Epithelial cell of prostate (primary cell): ENCODE results near the gene RPL7L1.
"Not testable (repeated sequence)": the region's sequence is repeated elsewhere in the genome, so short reads cannot be mapped to it uniquely, and the experiment has no call there.

Source experiments
- DNase-seq: peaks from one replicate; pipeline ENCODE4 v3.0.0-alpha.2; 2011; ENCODE audit warnings: low read depth, low spot score
- H3K27ac ChIP-seq: fragments of 450-650 bp; 2 replicates; pipeline ENCODE4 v1.5.1; 2017; ENCODE audit warnings: mild to moderate bottlenecking

The RPL7L1 gene

DNA sequence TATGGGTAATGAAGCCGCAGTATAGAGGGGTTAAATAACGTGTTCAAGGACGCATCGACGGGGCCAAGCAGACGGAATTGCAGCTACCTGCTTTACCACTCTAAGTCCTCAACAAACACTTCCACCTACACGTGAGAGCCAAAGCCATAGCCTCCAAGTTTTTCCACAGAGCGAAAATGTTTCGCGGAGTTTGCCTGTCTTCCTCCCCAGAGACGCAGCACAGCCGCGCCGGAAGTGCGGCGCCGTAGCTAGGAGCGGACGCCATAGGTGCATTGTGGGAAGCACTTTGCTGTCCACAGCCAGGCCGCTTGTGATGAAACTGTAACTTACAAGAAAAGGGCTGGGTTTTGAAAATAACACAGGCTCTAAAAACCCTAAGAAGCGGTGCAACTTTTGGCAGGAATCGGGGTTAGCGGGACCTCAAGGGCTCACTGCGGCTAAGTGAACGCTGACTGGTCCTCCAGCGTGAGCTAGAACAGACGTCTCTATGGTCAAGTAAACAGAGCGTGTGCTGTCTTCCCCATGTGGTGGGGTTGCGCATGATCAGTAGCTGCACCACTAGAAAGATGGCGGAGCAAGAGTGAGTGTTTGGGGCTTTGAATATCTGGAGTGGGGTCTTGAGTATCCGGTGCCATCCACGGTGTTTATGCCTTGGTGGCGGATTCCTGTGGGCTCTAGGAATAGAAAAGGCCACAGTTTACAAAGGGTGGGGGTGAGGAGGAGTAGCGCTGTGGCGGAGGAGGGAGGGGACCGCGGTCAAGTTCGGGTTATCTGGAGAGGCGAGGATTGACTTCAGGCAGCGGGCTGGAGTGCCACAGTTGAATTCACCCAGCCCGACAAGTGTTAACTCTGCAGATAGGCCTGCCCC is at the start of gene RPL7L1:
Gene RPL7L1, plus strand, starts transcription at position 245 of the 868 bp plus-strand sequence. Its CDS starts 295 bp downstream, at position 540.
- H3K27ac ChIP-seq: peak within 1 kb of the TSS; percentile 86
- peak; percentile 37 for DNase-seq

GRCh38 chr6:42831237-42831636 is 48.2 kb upstream of the RPL7L1 start:
- no peak overlapping the region for H3K27ac ChIP-seq
- no peak for DNase-seq

DNA sequence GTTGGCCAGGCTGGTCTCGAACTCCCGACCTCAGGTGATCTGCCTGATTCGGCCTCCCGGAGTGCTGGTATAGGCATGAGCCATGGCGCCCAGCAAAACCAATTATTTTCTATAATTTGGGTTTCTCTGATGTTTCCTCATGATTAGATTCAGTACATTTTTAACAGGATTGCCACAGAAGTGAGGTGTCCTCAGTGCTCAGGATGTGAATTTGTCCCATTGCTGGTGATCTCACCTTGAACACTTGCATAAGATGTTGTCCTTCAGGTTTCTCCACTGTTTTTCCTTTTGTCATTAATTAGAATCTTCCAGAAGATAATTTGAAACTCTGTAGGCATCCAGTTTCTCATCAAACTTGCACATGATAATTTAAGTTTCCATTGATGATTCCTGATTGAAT is 45.4 kb upstream of the RPL7L1 start:
- H3K27ac ChIP-seq: no peak overlapping the region
- DNase-seq: no peak

DNA sequence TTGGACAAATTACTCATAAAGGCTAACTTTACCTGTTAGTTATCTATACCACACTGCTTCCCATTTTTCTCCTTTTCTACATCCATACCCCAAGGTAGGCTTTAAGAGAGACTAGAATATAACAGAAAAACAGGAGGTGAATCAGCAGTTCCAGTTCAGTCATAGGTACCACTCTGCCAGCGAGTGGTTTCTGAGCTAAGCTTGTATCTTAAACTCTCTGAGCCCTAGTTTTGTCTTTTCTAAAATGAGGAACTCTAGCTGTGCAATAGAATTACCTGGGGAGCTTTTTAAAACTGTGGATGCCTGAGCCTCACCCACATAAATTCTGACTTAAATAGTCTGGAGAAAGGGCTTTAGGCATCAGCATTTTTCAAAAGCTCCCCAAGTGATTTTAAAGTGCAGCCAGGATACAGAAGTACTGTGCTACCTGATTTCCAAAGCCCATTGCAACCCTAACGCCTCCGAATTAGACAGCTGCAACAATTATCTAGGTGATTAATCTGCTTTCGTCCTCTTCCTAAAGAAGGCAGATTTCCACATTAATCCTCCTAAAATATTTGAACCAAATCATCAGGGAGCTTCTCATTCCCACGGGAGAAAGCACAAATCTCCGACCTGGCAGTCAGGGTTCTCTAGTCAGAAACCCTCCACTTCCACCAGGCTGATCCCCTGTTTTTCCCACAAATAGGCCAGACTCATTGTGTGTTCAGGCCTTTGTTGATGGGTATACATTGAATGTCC is 37.4 kb upstream of the RPL7L1 start:
- no peak for DNase-seq
- no peak overlapping the region for H3K27ac ChIP-seq

- no peak for DNase-seq
Measured at GRCh38 chr6:42845327-42845694, 34.1 kb upstream of the RPL7L1 start.

GRCh38 chr6:42846505-42846904 is 32.9 kb upstream of the RPL7L1 start:
- no peak overlapping the region for H3K27ac ChIP-seq
- no peak for DNase-seq

More at GRCh38 chr6:42845327-42845694, 34.1 kb upstream of the RPL7L1 start:
- H3K27ac ChIP-seq: no peak overlapping the region

DNA sequence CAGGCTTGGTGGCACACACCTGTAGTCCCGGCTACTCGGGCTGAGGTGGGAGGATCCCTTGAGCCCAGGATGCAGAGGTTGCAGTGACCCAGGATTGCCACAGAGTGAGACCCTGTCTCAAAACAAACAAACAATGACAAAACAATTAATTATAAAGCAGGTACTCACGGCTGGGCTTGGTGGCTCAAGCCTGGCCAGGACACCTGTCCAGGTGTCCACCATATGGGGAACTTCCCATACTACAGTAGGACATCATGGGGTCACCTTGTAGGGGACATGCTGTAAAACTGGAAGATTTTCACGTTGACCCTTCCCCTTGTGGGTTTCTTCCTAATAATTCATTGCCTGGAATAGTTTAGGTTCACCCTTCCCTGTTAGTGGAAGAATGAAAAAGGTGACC is 30.7 kb upstream of the RPL7L1 start:
- DNase-seq: no peak
- H3K27ac ChIP-seq: no peak overlapping the region

GRCh38 chr6:42851599-42851998 is 27.8 kb upstream of the RPL7L1 start:
- H3K27ac ChIP-seq: no peak overlapping the region
- DNase-seq: no peak

- H3K27ac ChIP-seq: no peak overlapping the region
- no peak for DNase-seq
Measured at GRCh38 chr6:42860036-42860435, 19.4 kb upstream of the RPL7L1 start.

- no peak overlapping the region for H3K27ac ChIP-seq
- DNase-seq: no peak
Measured at GRCh38 chr6:42860481-42860880, 18.9 kb upstream of the RPL7L1 start.

GRCh38 chr6:42864602-42865001 is 14.8 kb upstream of the RPL7L1 start:
- DNase-seq: no peak

GRCh38 chr6:42870145-42870936 is 9.1 kb upstream of the RPL7L1 start:
- no peak for DNase-seq
- no peak overlapping the region for H3K27ac ChIP-seq

More at GRCh38 chr6:42864602-42865001, 14.8 kb upstream of the RPL7L1 start:
- no peak overlapping the region for H3K27ac ChIP-seq

- DNase-seq: no peak
- no peak overlapping the region for H3K27ac ChIP-seq
Measured at GRCh38 chr6:42871711-42872110, 7.7 kb upstream of the RPL7L1 start.

DNA sequence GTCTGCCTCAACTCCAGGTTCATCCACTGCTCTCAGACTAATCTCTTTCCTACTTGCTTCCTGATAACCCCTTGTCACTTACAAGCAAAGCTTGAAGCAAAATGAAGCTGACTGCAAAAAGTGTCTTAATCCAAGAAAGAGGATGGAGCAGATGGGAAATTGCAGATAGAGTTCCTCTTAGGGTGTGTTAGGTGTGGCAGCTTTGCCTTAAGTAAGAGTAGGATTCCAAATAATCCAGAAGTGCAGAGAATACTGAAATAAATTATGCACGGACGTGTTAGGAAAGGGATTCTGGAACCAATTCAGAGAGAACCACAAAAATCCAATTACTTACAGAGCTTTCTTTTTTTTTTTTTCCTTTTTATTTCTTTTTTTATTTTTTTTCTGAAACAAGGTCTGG is 6.1 kb upstream of the RPL7L1 start:
- no peak for DNase-seq
- no peak overlapping the region for H3K27ac ChIP-seq

- no peak for DNase-seq
Measured at GRCh38 chr6:42877695-42878094, 1.7 kb upstream of the RPL7L1 start.

GRCh38 chr6:42880240-42880817 is 913 bp downstream of the RPL7L1 start:
- peak overlapping the region; percentile 86 for H3K27ac ChIP-seq
- DNase-seq: not testable (repeated sequence)

More at GRCh38 chr6:42877695-42878094, 1.7 kb upstream of the RPL7L1 start:
- H3K27ac ChIP-seq: peak overlapping the region; percentile 23

GRCh38 chr6:42880871-42881270 is 1.5 kb downstream of the RPL7L1 start:
- peak overlapping the region; percentile 86 for H3K27ac ChIP-seq
- DNase-seq: not testable (repeated sequence)

- no peak for DNase-seq
- H3K27ac ChIP-seq: no peak overlapping the region
Measured at GRCh38 chr6:42885702-42886101, 6.3 kb downstream of the RPL7L1 start.

DNA sequence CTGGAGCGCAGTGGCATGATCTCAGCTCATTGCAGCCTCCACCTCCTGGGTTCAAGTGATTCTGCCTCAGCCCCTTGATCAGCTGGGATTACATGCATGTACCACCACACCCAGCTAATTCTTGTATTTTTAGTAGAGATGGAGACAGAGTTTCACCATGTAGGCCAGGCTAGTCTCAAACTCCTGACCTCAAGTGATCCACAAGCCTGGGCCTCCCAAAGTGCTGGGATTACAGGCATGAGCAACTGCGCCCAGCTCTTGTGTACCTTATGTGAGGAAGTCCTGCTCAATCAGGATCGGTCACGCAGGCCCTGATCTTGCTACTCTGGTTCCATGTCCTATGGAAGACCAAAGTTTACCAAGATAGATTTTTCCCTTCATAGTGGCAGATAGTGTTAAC is 8.8 kb downstream of the RPL7L1 start:
- DNase-seq: not testable (repeated sequence)
- H3K27ac ChIP-seq: peak overlapping the region; percentile 100

- DNase-seq: no peak
- peak overlapping the region; percentile 100 for H3K27ac ChIP-seq
Measured at GRCh38 chr6:42889815-42890214, 10.4 kb downstream of the RPL7L1 start.
